HL-60 (cell line): ENCODE results near the gene PECR.

Source experiments
- DNase-seq, 2 experiments: peaks; one replicate each; pipeline ENCODE4 v3.0.0-alpha.2; 2010 to 2020; ENCODE audit warnings: low read depth in 1 of 2, low spot score in 1 of 2
- H3K27ac ChIP-seq: fragments of 250-450 bp; sonication (Bioruptor Pico); replicated peaks from 2 replicates; pipeline ENCODE4 v1.5.1; 2020; ENCODE audit warnings: mild to moderate bottlenecking, moderate library complexity
- H3K27me3 ChIP-seq: fragments of 250-450 bp; sonication (Bioruptor Pico); 2 replicates; pipeline ENCODE4 v1.5.1; 2021; ENCODE audit warnings: mild to moderate bottlenecking, moderate library complexity; ENCODE audit not compliant: insufficient read depth, poor library complexity, severe bottlenecking
- H3K4me3 ChIP-seq: replicated peaks from 2 replicates; pipeline ENCODE4 v1.5.1; 2011; ENCODE audit warnings: mild to moderate bottlenecking, control low read depth, low read length; ENCODE audit not compliant: insufficient read depth
- GABPA ChIP-seq: IDR thresholded peaks from 2 replicates; pipeline ENCODE4 v1.6.1; 2012; ENCODE audit warnings: low read depth
- POLR2AphosphoS5 ChIP-seq: IDR thresholded peaks from 2 replicates; pipeline ENCODE4 v1.6.1; 2012; ENCODE audit warnings: low read depth
- REST ChIP-seq: IDR thresholded peaks from 2 replicates; pipeline ENCODE4 v1.6.1; 2012; ENCODE audit warnings: low read depth; ENCODE audit not compliant: insufficient replicate concordance
- SPI1 ChIP-seq: IDR thresholded peaks from 2 replicates; pipeline ENCODE4 v1.6.1; 2012; ENCODE audit warnings: low read depth, mild to moderate bottlenecking, borderline replicate concordance
- TF ChIP-seq, protein P1 (sequence below): IDR thresholded peaks from one replicate; pipeline ENCODE4 v1.5.1; 2011; ENCODE audit warnings: low read length, control low read depth, inconsistent platforms; ENCODE audit not compliant: insufficient read depth

The PECR gene

GRCh38 chr2:216016581-216016980 is 65.0 kb downstream of the PECR start:
- no peak for DNase-seq
- no peak overlapping the region for H3K4me3 ChIP-seq
- H3K27me3 ChIP-seq: peaks cover 21% of the 10 kb centered on the region
- TF ChIP-seq GABPA (no peak), REST (no peak), POLR2AphosphoS5 (no peak), SPI1 (no peak)
- TF ChIP-seq, protein P1, sequence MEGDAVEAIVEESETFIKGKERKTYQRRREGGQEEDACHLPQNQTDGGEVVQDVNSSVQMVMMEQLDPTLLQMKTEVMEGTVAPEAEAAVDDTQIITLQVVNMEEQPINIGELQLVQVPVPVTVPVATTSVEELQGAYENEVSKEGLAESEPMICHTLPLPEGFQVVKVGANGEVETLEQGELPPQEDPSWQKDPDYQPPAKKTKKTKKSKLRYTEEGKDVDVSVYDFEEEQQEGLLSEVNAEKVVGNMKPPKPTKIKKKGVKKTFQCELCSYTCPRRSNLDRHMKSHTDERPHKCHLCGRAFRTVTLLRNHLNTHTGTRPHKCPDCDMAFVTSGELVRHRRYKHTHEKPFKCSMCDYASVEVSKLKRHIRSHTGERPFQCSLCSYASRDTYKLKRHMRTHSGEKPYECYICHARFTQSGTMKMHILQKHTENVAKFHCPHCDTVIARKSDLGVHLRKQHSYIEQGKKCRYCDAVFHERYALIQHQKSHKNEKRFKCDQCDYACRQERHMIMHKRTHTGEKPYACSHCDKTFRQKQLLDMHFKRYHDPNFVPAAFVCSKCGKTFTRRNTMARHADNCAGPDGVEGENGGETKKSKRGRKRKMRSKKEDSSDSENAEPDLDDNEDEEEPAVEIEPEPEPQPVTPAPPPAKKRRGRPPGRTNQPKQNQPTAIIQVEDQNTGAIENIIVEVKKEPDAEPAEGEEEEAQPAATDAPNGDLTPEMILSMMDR: no peak
- no peak overlapping the region for H3K27ac ChIP-seq

GRCh38 chr2:216015722-216016464 is 65.7 kb downstream of the PECR start:
- no peak overlapping the region for H3K27ac ChIP-seq
- no peak overlapping the region for H3K4me3 ChIP-seq
- DNase-seq: no peak
- no peak for TF ChIP-seq GABPA
- TF ChIP-seq SPI1: no peak
- TF ChIP-seq, protein P1: no peak
- no peak for TF ChIP-seq REST
- TF ChIP-seq POLR2AphosphoS5: no peak
- H3K27me3 ChIP-seq: peaks cover 21% of the 10 kb centered on the region

DNA sequence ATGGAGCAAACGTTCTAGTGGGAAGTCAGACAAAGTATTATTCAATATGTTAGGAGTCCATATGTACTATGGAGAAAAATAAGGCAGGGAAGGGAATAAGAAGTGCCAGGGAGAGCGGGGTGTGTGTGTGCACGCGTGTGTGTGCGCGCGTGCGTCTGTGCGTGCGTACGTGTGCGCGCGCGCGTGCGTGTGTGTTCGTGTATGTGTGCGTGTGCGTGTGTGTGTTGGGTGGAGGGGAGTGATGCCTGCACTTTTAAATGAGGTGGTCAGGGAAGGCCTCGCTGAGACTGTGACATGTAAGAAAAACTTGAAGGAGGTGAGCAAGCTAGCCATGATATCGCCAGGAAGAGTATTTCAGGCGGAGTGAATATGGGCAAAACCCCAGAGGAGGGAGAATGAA is 66.6 kb downstream of the PECR start:
- peaks cover 21% of the 10 kb centered on the region for H3K27me3 ChIP-seq
- no peak overlapping the region for H3K27ac ChIP-seq
- TF ChIP-seq POLR2AphosphoS5 (no peak), REST (no peak), SPI1 (no peak)
- no peak for DNase-seq
- H3K4me3 ChIP-seq: no peak overlapping the region
